Hematopoietic multipotent progenitor cell treated with erythropoietin and hydrocortisone succinate and interleukin-3 and kit ligand, for 6 days (in vitro differentiated cells): ENCODE results near the gene YIPF6.
"Not testable (repeated sequence)": the region's sequence is repeated elsewhere in the genome, so short reads cannot be mapped to it uniquely, and the experiment has no call there.

ENCODE experiments used
- DNase-seq: peaks from one replicate; pipeline ENCODE4 v3.0.0-alpha.2; 2015

The YIPF6 gene

DNA sequence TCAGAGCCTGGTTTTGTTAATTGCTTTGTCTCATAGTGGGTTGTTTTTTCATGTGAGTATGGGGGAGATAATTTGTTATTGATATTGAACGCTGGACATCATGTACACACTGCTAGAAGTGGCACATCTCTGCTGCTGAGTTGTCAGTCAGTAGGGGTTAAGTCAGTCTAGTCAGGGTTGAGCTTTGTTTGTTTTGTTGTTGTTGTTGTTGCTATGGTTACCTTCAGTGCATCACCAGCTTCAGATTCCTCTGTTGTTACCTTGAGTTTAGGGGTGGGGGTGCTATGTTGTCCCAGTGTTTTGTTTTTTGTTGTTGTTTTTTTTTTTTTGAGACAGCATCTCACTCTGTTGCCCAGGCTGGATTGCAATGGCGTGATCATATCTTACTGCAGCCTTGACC is 9.9 kb downstream of the YIPF6 start:
- DNase-seq, result no peak

- DNase-seq, result peak; percentile 74
Measured at GRCh38 chrX:68511255-68511654, 12.4 kb downstream of the YIPF6 start.

DNA sequence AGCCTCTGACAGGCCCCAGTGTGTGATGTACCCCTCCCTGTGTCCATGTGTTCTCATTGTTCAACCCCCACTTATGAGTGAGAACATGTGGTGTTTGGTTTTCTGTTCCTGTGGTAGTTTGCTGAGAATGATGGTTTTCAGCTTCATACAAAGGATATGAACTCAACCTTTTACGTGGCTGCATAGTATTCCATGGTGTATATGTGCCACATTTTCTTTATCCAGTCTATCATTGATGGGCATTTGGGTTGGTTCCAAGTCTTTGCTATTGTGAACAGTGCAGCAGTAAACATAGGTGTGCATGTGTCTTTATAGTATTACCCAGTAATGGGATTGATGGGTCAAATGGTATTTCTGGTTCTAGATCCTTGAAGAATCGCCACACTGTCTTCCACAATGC is 25.8 kb downstream of the YIPF6 start:
- not testable (repeated sequence) for DNase-seq

- DNase-seq, result no peak
Measured at GRCh38 chrX:68532831-68533533, 34.1 kb downstream of the YIPF6 start.

DNA sequence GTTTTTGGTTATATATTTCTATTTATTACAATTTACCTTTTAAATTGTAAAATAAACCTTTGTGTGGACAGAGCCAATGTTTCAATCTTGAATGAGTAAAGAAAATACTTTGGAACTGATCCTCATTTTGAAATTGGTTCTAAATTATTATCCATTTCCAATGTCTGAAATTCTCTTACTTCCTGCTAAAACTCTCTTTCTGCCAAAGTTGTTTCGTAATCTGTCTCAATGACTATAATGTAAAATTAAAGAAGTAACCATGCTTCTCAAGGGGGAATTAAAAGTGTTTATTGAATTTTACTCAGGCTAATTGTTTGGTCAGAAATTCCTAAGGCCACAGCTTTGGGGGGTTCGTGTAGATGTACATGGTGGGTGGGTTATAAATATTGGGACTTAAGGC is 34.8 kb downstream of the YIPF6 start:
- no peak for DNase-seq

- no peak for DNase-seq
Measured at GRCh38 chrX:68534691-68535090, 35.8 kb downstream of the YIPF6 start.

- no peak for DNase-seq
Measured at GRCh38 chrX:68536429-68536828, 37.6 kb downstream of the YIPF6 start.

GRCh38 chrX:68536884-68537283 is 38.0 kb downstream of the YIPF6 start:
- no peak for DNase-seq

DNA sequence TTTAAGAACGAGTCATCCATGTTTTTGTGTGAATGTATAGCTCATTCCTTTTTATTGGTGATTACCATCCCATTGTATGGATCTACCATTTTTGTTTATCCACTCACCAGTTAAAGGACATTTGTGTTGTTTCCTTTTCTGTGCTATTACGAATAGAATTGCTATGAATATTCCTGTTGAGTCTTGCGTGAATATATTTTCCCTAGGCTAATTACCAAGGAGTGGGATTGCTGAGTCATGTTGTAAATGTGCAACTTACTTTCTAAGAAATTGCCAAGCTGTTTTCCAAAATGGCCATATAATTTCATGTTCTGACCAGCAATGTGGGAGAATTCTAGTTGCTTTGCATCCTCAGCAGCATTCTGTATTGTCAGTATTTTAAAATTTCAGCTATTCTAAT is 51.3 kb downstream of the YIPF6 start:
- no peak for DNase-seq

DNA sequence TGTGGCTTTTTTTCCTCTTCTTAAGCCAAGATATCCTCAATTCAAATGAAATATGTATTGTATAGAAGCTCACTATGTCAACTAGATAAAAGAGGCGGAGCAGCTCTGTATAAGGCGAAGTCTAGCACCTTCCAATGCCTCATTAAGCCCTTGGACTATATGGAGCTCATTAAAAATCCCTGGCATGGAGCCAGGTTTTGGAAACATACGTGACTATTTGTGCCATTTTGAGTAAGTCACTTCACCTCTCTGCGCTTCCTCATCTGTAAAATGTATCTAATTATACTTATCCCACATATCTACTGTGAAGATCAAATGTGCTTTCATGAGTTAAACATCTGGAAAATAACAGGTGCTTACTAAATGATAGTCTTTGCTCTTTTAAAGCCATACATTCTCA is 57.2 kb downstream of the YIPF6 start:
- DNase-seq, result no peak

GRCh38 chrX:68557126-68557525 is 58.3 kb downstream of the YIPF6 start:
- DNase-seq, result not testable (repeated sequence)

GRCh38 chrX:68559905-68560304 is 61.1 kb downstream of the YIPF6 start:
- DNase-seq, result not testable (repeated sequence)

- no peak for DNase-seq
Measured at GRCh38 chrX:68568136-68568535, 69.3 kb downstream of the YIPF6 start.

DNA sequence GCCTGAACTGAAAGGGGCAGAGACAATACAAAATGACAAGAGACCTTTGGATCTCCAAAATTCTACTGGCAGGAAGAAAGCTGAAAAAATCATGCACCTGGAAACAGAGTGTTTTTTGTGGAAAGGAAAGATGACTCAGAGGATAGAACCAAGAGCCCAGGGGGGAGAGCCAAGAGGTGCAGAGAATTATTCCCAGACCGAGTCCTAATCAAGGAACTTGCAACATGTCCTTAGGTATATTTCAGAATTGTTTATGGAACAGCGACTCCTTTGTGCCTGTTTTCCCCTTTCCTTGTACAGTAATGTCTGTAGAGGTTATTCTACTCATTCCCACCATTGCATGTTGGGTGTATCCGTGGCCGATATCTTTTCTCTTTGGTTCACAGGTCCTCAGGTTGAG is 71.7 kb downstream of the YIPF6 start:
- no peak for DNase-seq

DNA sequence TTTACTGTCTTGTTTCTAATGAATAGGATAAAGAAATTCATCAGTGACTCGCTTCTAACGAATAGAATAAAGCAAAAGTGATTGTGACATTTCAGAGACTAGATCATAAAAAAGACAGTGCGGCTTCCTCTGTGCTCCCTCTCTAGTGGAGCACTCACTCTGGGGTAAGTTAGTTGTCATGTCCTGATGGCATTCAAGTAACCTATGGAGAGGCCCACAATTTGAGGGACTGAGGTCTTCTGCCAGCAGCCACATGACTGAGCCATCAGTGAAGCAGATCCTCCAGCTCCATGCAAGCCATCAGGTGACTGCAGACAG is 72.4 kb downstream of the YIPF6 start:
- no peak for DNase-seq

DNA sequence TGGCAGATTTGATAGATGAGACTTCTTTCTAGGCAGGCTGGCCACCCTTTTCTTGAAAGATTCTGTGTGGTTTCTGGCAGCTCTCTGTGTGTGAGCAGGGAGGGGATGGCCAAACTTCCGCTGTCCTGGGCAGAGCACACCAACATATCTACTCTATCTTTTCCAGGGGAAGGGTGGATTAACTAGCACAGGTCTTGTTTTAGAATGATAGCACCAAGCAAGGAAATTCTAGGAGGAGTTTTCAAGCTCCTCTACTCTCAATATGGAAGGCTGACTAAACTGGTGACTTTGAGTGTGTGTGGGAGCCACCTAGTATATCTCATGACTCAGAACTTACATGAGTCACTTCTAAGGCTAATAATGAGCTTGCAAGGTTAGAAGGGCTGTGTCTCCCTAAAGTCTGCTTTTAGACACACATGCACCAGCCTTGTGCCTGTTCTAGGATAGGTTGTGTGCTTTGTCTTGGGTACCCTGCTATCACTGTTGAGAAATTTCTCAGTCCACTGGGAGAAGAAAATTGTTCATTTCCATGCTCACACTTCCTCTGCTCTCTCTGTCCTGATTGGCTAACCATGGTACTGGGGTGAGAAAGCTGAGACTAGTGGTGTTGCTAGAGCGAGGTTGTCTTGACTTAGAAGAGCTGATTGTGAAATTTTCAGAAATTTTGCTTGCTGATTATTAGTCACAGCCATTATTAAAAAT is 72.9 kb downstream of the YIPF6 start:
- peak; percentile 65 for DNase-seq

DNA sequence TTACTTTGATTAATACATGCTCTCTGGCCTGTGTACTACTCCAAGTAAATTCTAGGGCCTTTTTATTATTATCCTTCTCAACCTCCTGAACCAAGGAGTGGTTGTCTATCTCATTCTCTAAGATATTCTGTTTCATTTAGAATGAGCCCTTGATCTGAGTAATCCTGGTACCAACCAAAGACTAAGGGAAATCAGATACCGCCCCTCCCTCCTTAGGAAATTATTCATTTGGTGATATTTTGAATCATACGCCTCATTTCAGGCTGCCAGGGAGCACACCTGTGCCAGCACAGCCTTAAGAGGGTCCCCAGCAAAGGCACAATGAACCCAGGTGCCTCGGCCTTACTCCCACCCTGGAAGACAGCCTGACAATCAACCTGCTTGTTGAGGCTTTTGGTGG is 75.4 kb downstream of the YIPF6 start:
- DNase-seq, result no peak

DNA sequence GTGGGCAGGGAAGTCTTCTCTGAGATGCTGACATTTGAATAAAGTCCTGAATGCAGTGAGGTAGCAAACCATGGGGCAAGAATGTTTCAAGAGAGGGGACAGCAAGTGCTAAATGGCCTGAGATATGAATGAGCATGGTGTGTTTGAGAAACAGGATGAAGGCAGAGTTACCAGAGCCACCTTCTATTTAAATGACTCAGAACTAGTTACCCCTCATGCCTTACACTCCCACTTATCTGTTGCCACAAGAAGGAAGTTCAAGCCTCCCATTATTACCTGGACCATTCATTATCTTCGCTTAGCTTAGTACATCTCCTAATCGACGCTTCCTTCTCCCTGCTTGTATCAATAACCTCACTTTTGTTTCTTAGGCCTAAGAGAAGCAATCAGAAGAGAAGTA is 81.0 kb downstream of the YIPF6 start:
- no peak for DNase-seq

GRCh38 chrX:68584221-68584620 is 85.4 kb downstream of the YIPF6 start:
- no peak for DNase-seq
